ENCODE results near the gene LENEP.

DNA sequence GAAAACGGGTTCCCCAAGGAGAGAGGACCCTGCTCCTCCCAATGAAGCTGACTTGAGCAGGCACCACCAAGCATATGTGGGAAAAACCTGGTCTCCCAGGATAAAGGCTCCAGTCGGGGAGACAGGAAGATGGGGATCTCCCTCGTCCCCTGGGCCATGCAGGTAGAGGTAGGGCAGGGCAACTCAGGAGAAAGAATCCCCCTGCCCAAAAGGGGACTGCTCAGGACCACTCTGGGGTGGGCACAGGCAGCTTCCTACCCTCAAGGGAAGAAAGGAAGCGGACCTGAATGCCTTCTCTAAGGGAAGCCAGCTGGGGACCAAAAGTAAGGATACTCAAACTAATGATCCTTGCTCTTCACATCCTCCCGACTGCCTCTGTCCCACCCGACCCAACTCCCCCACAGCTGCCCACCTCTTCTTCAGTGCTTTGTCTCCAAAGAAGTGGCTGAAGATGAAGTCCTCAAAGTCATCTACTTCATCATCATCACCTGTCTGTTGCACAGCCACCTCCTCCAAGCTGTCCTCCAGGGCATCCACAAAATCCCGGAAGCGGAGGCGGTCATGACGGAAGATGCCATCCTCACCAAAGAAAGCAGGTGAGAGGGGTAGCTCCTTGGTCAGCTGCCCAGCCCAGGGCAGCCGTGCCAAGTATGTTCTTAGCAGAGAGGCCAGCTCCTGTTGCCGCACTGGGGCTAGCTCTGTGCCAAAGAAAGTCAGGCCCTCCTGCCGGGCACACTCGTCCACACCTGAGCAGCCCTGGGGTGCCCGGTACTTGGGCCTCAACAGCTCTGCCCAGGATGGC lies 48.0 kb upstream of the LENEP start:
- TF ChIP-seq, protein P1, sequence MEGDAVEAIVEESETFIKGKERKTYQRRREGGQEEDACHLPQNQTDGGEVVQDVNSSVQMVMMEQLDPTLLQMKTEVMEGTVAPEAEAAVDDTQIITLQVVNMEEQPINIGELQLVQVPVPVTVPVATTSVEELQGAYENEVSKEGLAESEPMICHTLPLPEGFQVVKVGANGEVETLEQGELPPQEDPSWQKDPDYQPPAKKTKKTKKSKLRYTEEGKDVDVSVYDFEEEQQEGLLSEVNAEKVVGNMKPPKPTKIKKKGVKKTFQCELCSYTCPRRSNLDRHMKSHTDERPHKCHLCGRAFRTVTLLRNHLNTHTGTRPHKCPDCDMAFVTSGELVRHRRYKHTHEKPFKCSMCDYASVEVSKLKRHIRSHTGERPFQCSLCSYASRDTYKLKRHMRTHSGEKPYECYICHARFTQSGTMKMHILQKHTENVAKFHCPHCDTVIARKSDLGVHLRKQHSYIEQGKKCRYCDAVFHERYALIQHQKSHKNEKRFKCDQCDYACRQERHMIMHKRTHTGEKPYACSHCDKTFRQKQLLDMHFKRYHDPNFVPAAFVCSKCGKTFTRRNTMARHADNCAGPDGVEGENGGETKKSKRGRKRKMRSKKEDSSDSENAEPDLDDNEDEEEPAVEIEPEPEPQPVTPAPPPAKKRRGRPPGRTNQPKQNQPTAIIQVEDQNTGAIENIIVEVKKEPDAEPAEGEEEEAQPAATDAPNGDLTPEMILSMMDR (IDR thresholded peaks at IDR 0.05 in 2 of 3, conservative IDR thresholded peaks at IDR 0.05 in 1 of 3; ENCODE audit: borderline replicate concordance in 1 of 3, insufficient read depth in 1 of 3, low read depth in 2 of 3, low read length in 2 of 3) = no peak
- no peak for TF ChIP-seq EZH2phosphoT487 (IDR thresholded peaks at IDR 0.05; ENCODE audit: borderline replicate concordance)
- TF ChIP-seq ZFX (IDR thresholded peaks at IDR 0.05) = no peak
- no peak for TF ChIP-seq CEBPB (IDR thresholded peaks at IDR 0.05; ENCODE audit: low read depth)
- no peak for TF ChIP-seq YY1 (IDR thresholded peaks at IDR 0.05; ENCODE audit: extremely low read depth, insufficient replicate concordance, low read depth, low read length)
- no peak for TF ChIP-seq POLR2A (IDR thresholded peaks at IDR 0.05; ENCODE audit: borderline replicate concordance, extremely low read depth, insufficient read depth, insufficient read length)
- TF ChIP-seq, protein P2, sequence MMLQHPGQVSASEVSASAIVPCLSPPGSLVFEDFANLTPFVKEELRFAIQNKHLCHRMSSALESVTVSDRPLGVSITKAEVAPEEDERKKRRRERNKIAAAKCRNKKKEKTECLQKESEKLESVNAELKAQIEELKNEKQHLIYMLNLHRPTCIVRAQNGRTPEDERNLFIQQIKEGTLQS (IDR thresholded peaks at IDR 0.05) = no peak
- no peak for TF ChIP-seq EGR1 (IDR thresholded peaks at IDR 0.05; ENCODE audit: low read depth)
- TF ChIP-seq JUND (IDR thresholded peaks at IDR 0.05) = no peak
- no peak for TF ChIP-seq SP1 (IDR thresholded peaks at IDR 0.05; ENCODE audit: low read depth)
- TF ChIP-seq ZNF274 (IDR thresholded peaks at IDR 0.05; ENCODE audit: low read depth, low read length) = no peak

Data from HCT116 (cell line).